ENCODE results near the gene TSPAN3. TPM values are rescaled to one million over a fixed set of nuclear protein-coding genes. Genes with fewer than 3 reads are reported as not detected.

TSPAN3 gene
- total RNA-seq, 4 donors from 2014 or later = 229 to 361 (median 341) TPM

DNA sequence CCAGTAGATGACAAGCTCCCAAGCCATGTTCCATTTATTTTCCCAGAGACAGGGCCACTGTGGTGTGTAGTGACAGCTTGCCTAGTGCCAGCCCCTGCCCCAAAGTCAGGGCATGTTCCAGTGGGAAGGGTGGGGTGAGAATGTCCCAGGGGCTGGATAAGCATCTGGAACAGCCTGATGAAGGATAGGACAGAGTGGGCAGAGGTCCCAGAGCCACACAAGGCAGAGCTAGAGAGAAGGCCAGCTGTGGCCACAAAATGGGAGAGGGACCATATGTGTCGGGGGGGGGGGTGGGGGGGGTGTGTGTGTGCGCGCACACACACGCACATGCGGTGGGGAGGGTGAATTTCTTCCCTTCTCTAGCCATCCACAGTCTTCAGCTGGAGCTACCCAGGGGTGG, 27.0 kb upstream of the TSPAN3 start:
- no peak overlapping the region for H3K4me3 ChIP-seq
- DNase-seq (no peak), ATAC-seq (no peak)
- in situ Hi-C loops (cut with MboI; ENCODE audit: low sequenced_read_pairs in 4 of 4) = no loop called here
- H3K4me1 ChIP-seq = no peaks in the 10 kb centered on the region
- intact Hi-C loops (cut with DNase I; ENCODE audit: low total_unique reads) = no loop called here
- TF ChIP-seq POLR2A (IDR thresholded peaks at IDR 0.05) = no peak
- TF ChIP-seq, protein P1, sequence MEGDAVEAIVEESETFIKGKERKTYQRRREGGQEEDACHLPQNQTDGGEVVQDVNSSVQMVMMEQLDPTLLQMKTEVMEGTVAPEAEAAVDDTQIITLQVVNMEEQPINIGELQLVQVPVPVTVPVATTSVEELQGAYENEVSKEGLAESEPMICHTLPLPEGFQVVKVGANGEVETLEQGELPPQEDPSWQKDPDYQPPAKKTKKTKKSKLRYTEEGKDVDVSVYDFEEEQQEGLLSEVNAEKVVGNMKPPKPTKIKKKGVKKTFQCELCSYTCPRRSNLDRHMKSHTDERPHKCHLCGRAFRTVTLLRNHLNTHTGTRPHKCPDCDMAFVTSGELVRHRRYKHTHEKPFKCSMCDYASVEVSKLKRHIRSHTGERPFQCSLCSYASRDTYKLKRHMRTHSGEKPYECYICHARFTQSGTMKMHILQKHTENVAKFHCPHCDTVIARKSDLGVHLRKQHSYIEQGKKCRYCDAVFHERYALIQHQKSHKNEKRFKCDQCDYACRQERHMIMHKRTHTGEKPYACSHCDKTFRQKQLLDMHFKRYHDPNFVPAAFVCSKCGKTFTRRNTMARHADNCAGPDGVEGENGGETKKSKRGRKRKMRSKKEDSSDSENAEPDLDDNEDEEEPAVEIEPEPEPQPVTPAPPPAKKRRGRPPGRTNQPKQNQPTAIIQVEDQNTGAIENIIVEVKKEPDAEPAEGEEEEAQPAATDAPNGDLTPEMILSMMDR (IDR thresholded peaks at IDR 0.05 in 4 of 5, conservative IDR thresholded peaks at IDR 0.05 in 1 of 5) = no peak
- H3K27ac ChIP-seq = no peak overlapping the region
- H3K27me3 ChIP-seq = no peaks in the 10 kb centered on the region
- H3K36me3 ChIP-seq = no peaks in the 10 kb centered on the region
- H3K9me3 ChIP-seq = no peaks in the 10 kb centered on the region

DNA sequence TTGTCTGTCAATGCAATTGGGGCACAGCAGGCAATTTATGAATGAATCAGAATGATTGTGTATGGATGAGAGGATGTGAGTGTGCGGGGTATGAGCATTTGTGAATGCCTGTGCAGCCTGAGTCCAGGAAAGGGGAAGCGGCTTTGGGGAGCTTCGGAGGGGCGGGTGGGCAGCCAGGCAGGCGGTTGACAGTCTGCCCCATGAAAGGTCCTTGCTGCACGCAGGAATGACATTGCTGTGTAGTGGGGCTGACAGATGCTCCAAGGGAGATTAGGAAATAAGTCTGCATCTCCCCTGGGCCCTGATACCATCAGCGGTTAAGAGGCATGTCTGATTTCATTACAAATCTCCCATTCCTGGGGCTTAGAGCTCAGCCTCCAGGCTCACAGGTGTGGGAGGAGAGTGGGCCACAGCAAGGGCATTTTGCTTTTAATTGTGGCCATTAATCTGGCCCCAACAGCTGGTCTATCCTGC, 26.4 kb upstream of the TSPAN3 start:
- intact Hi-C loops (cut with DNase I; ENCODE audit: low total_unique reads) = no loop called here
- no peak for ATAC-seq

DNA sequence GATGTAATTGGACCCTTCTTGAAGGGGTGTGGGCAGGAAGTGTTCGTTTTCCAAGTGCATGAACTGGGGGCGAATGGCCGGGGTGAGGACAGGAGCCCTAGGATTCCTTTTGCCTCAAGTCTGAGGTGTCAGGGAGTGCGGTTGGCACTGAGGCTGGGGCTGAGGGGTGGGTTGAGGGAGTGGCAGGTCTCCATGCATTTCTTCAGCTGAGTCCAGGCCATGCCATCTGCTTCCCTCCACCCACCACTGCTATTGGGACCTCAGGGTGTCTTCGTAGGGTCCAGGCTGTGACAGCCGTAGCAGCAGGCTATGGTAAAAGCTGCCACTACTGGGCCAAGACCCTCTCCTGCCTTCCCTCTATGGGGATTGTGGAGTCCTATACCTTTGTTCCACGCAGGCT, 25.6 kb upstream of the TSPAN3 start:
- Histone ChIP-seq H3K9me3 (no peaks in the 10 kb centered on the region), H3K27ac (no peak overlapping the region), H3K36me3 (no peaks in the 10 kb centered on the region), H3K4me3 (no peak overlapping the region), H3K4me1 (no peaks in the 10 kb centered on the region), H3K27me3 (no peaks in the 10 kb centered on the region)
- DNase-seq (no peak), ATAC-seq (no peak)
- TF ChIP-seq, protein P1 (IDR thresholded peaks at IDR 0.05 in 4 of 5, conservative IDR thresholded peaks at IDR 0.05 in 1 of 5) = no peak
- no peak for TF ChIP-seq POLR2A (IDR thresholded peaks at IDR 0.05)
- intact Hi-C loops (cut with DNase I; ENCODE audit: low total_unique reads) = no loop called here
- in situ Hi-C loops (cut with MboI; ENCODE audit: low sequenced_read_pairs in 4 of 4) = no loop called here

More for the DNA sequence above, 26.4 kb upstream of the TSPAN3 start:
- H3K4me3 ChIP-seq = no peak overlapping the region
- no peaks in the 10 kb centered on the region for H3K27me3 ChIP-seq
- no peak overlapping the region for H3K27ac ChIP-seq
- H3K9me3 ChIP-seq = no peaks in the 10 kb centered on the region
- DNase-seq = no peak
- H3K4me1 ChIP-seq = no peaks in the 10 kb centered on the region
- H3K36me3 ChIP-seq = no peaks in the 10 kb centered on the region
- TF ChIP-seq, protein P1 (IDR thresholded peaks at IDR 0.05 in 4 of 5, conservative IDR thresholded peaks at IDR 0.05 in 1 of 5) = no peak
- TF ChIP-seq POLR2A (IDR thresholded peaks at IDR 0.05) = no peak
- in situ Hi-C loops (cut with MboI; ENCODE audit: low sequenced_read_pairs in 4 of 4) = no loop called here

DNA sequence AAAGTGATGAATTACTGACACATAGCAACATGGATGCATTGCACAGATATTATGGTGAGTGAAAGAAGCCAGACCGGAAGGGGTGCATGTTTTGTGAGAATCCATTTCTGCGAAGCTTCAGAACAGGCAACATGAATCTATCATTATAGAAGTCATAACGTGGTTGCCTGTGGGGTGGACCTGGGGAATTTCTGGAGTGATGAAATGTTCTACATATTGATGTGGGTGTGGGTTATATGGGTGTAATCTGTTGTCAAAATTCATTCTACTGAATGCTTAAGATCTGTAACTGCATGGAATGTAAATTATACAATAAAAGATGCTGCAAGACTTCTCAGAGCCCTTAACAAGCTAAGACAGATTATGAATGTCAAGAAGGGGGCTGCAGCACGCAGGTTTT, 25.2 kb upstream of the TSPAN3 start:
- no peak for TF ChIP-seq POLR2A (IDR thresholded peaks at IDR 0.05)
- TF ChIP-seq, protein P1 (IDR thresholded peaks at IDR 0.05 in 4 of 5, conservative IDR thresholded peaks at IDR 0.05 in 1 of 5) = no peak
- DNase-seq (no peak), ATAC-seq (no peak)
- no peak overlapping the region for H3K27ac ChIP-seq
- no peaks in the 10 kb centered on the region for H3K27me3 ChIP-seq
- intact Hi-C loops (cut with DNase I; ENCODE audit: low total_unique reads) (no loop called here), in situ Hi-C loops (cut with MboI; ENCODE audit: low sequenced_read_pairs in 4 of 4) (no loop called here)
- H3K36me3 ChIP-seq = no peaks in the 10 kb centered on the region
- no peaks in the 10 kb centered on the region for H3K4me1 ChIP-seq
- no peaks in the 10 kb centered on the region for H3K9me3 ChIP-seq
- H3K4me3 ChIP-seq = no peak overlapping the region

DNA sequence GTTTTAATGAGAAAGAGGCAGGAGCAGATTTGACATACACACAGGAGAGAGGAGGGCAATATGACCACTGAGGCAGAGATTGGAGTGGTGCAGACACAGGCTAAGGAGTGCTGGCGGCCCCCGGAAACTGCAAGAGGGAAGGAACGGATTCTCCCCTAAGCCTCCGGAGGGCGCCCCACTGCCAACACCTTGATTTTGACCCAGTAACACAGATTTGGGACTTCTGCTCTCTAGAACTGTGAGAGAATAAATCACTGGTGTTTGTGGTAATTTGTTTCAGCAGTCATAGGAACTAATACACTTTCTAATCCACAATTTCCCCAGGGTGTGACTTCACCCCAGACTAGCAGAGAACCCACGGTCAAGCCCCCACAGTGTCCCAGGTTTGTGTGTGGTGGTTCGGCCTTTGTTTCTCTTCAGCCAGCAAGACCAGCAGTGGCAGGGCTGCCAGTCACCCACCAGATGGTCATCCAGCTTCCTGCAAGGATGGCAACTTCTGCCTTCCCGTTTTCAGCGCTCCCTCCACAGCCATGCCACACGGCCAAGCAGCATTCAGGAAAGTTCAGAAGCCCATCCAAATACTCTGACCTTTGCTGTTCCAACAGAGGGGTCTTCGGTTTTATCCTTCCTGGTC, 23.6 kb upstream of the TSPAN3 start:
- in situ Hi-C loops (cut with MboI; ENCODE audit: low sequenced_read_pairs in 4 of 4) (no loop called here), intact Hi-C loops (cut with DNase I; ENCODE audit: low total_unique reads) (no loop called here)
- DNase-seq = no peak
- H3K4me1 ChIP-seq = no peaks in the 10 kb centered on the region
- H3K9me3 ChIP-seq = no peaks in the 10 kb centered on the region
- no peaks in the 10 kb centered on the region for H3K36me3 ChIP-seq
- H3K27ac ChIP-seq = no peak overlapping the region
- TF ChIP-seq, protein P1 (IDR thresholded peaks at IDR 0.05 in 4 of 5, conservative IDR thresholded peaks at IDR 0.05 in 1 of 5) = no peak
- no peak for TF ChIP-seq POLR2A (IDR thresholded peaks at IDR 0.05)
- no peak for ATAC-seq
- H3K27me3 ChIP-seq = no peaks in the 10 kb centered on the region
- H3K4me3 ChIP-seq = no peak overlapping the region

Data from gastrocnemius medialis (tissue), 4 donors.